A549 (cell line): ENCODE results near the gene PRKN. TPM values are rescaled to one million over a fixed set of nuclear protein-coding genes. Genes with fewer than 3 reads are reported as not detected.

Experiments
- ATAC-seq, 2 experiments: fragments of 200-7000 bp in 1 of 2; fragments of >200 bp in 1 of 2; cut with Nextera tagmentation in 1 of 2; cut with Tn5 transposase in 1 of 2; 3 replicates each; pipeline versions ENCODE4 v1.8.0 to v1.9.1; 2018 to 2020; ENCODE audit warnings: mild to moderate bottlenecking in 1 of 2, moderate library complexity in 1 of 2
- CTCF ChIA-PET: fragments of 300-600 bp; sonication (Branson Sonifier 250); formaldehyde crosslinking; extraction: SDS; loops from one replicate; lab custom pipeline; 2021; ENCODE audit warnings: antibody characterized with exemption, inconsistent platforms; lab: Yijun Ruan, JAX
- POLR2A ChIA-PET: fragments of 350-600 bp; formaldehyde crosslinking; extraction: SDS; loops from one replicate; lab custom pipeline; 2021; ENCODE audit warnings: antibody characterized with exemption, inconsistent platforms; lab: Yijun Ruan, JAX
- DNase-seq, 2 experiments: peaks; one replicate each; pipeline versions ENCODE4 v3.0.0 to v3.0.0-alpha.2; 2011 to 2016; ENCODE audit warnings: low read depth in 1 of 2, low spot score in 1 of 2
- FAIRE-seq: peaks from 2 replicates; lab custom pipeline; 2011; peaks lifted over from hg19 to GRCh38; lab: Jason Lieb, UNC
- H3K27ac ChIP-seq, 2 experiments: fragments of >200 bp; sonication (Bioruptor Twin); formaldehyde crosslinking; 3 replicates each; pipeline ENCODE4 v1.5.1; 2016 to 2017
- H3K4me1 ChIP-seq: fragments of >200 bp; sonication (Bioruptor Twin); formaldehyde crosslinking; 3 replicates; pipeline ENCODE4 v1.6.1; 2016
- H3K4me2 ChIP-seq: fragments of >200 bp; sonication (Bioruptor Twin); formaldehyde crosslinking; 3 replicates; pipeline ENCODE4 v1.6.1; 2016
- H3K4me3 ChIP-seq: fragments of >200 bp; sonication (Bioruptor Twin); formaldehyde crosslinking; 3 replicates; pipeline ENCODE4 v1.5.1; 2016
- H3K9me3 ChIP-seq: fragments of >200 bp; sonication (Bioruptor Twin); formaldehyde crosslinking; 3 replicates; pipeline ENCODE4 v1.6.1; 2016
- CBX2 ChIP-seq: fragments of 200-600 bp; sonication (generic); IDR thresholded peaks from 2 replicates; pipeline ENCODE4 v1.6.1; 2016; ENCODE audit warnings: low read depth, mild to moderate bottlenecking, borderline replicate concordance
- CEBPB ChIP-seq, 2 experiments: fragments of >200 bp in 1 of 2; sonication (Bioruptor Twin) in 1 of 2; formaldehyde crosslinking in 1 of 2; IDR thresholded peaks; 2 replicates each; pipeline ENCODE4 v1.6.1; 2012 to 2016
- CHD2 ChIP-seq: fragments of 150-350 bp; IDR thresholded peaks from 2 replicates; pipeline ENCODE4 v1.6.1; 2014; ENCODE audit warnings: low read length; ENCODE audit not compliant: partially characterized antibody
- CHD4 ChIP-seq: fragments of 200-600 bp; sonication (generic); IDR thresholded peaks from 2 replicates; pipeline ENCODE4 v1.6.1; 2016; ENCODE audit warnings: antibody characterized with exemption, mild to moderate bottlenecking, borderline replicate concordance
- CTCF ChIP-seq: fragments of >200 bp; sonication (Bioruptor Twin); formaldehyde crosslinking; IDR thresholded peaks from 3 replicates; pipeline ENCODE4 v1.5.1; 2016
- EHMT2 ChIP-seq: fragments of 200-600 bp; sonication (generic); IDR thresholded peaks from 2 replicates; pipeline ENCODE4 v1.6.1; 2016; ENCODE audit warnings: antibody characterized with exemption, low read depth, mild to moderate bottlenecking, moderate library complexity
- FOXS1 ChIP-seq: fragments of 250-450 bp; sonication (Bioruptor Pico); IDR thresholded peaks from 2 replicates; pipeline ENCODE4 v1.5.0; 2020; ENCODE audit warnings: mild to moderate bottlenecking, moderate library complexity
- GATA3 ChIP-seq: IDR thresholded peaks from 2 replicates; pipeline ENCODE4 v1.6.1; 2012; ENCODE audit warnings: borderline replicate concordance
- HDAC2 ChIP-seq: fragments of 200-600 bp; sonication (generic); IDR thresholded peaks from 2 replicates; pipeline ENCODE4 v1.6.1; 2016
- HES2 ChIP-seq: fragments of >200 bp; sonication (Bioruptor Twin); formaldehyde crosslinking; IDR thresholded peaks from 2 replicates; pipeline ENCODE4 v1.6.1; 2016
- HMGXB4 ChIP-seq: fragments of 250-450 bp; sonication (Bioruptor Pico); IDR thresholded peaks from 2 replicates; pipeline ENCODE4 v1.5.0; 2021; ENCODE audit warnings: mild to moderate bottlenecking, moderate library complexity, borderline replicate concordance
- JUN ChIP-seq, 2 experiments: fragments of >200 bp; sonication (Bioruptor Twin); formaldehyde crosslinking; IDR thresholded peaks; 2 replicates in 1 of 2; 3 replicates in 1 of 2; pipeline ENCODE4 v1.6.1; 2016 to 2017
- JUNB ChIP-seq: fragments of >200 bp; sonication (Bioruptor Twin); formaldehyde crosslinking; IDR thresholded peaks from 2 replicates; pipeline ENCODE4 v1.6.1; 2016
- MAFK ChIP-seq: fragments of 450-650 bp; IDR thresholded peaks from 2 replicates; pipeline ENCODE4 v1.6.1; 2014; ENCODE audit not compliant: partially characterized antibody
- MAX ChIP-seq: IDR thresholded peaks from 2 replicates; pipeline ENCODE4 v1.6.1; 2012
- MAZ ChIP-seq: fragments of 150-350 bp; IDR thresholded peaks from 2 replicates; pipeline ENCODE4 v1.6.1; 2014; ENCODE audit warnings: antibody characterized with exemption, low read depth, low read length, borderline replicate concordance
- MYC ChIP-seq: IDR thresholded peaks from 2 replicates; pipeline ENCODE4 v1.6.1; 2012; ENCODE audit warnings: mild to moderate bottlenecking, inconsistent platforms, low read length, improper control_type of control experiment, borderline replicate concordance
- NPAS2 ChIP-seq: fragments of 250-450 bp; sonication (Bioruptor Pico); IDR thresholded peaks from 2 replicates; pipeline ENCODE4 v1.8.0; 2022; ENCODE audit warnings: mild to moderate bottlenecking, moderate library complexity, borderline replicate concordance
- NR3C1 ChIP-seq: fragments of >200 bp; sonication (Bioruptor Twin); formaldehyde crosslinking; IDR thresholded peaks from 3 replicates; pipeline ENCODE4 v1.6.1; 2017
- PBX3 ChIP-seq: IDR thresholded peaks from 2 replicates; pipeline ENCODE4 v1.6.1; 2012
- POLR2AphosphoS2 ChIP-seq: conservative IDR thresholded peaks from 2 replicates; pipeline ENCODE4 v1.6.1; 2012; ENCODE audit warnings: low read length, improper control_type of control experiment, inconsistent platforms
- RAD21 ChIP-seq, 2 experiments: fragments of >200 bp in 1 of 2; sonication (Bioruptor Twin) in 1 of 2; formaldehyde crosslinking in 1 of 2; IDR thresholded peaks in 1 of 2; conservative IDR thresholded peaks in 1 of 2; 2 replicates in 1 of 2; 3 replicates in 1 of 2; pipeline ENCODE4 v1.6.1; 2012 to 2018; ENCODE audit warnings: inconsistent platforms in 1 of 2
- RCOR1 ChIP-seq: fragments of 150-350 bp; IDR thresholded peaks from 2 replicates; pipeline ENCODE4 v1.6.1; 2014; ENCODE audit warnings: antibody characterized with exemption, low read length, low read depth
- SMC3 ChIP-seq: fragments of >200 bp; sonication (Bioruptor Twin); formaldehyde crosslinking; IDR thresholded peaks from 3 replicates; pipeline ENCODE4 v1.6.1; 2018; ENCODE audit warnings: inconsistent platforms
- SREBF2 ChIP-seq: fragments of 450-650 bp; IDR thresholded peaks from 2 replicates; pipeline ENCODE4 v1.6.1; 2014; ENCODE audit warnings: mild to moderate bottlenecking, moderate library complexity
- TP53 ChIP-seq: fragments of 250-450 bp; sonication (Bioruptor Pico); IDR thresholded peaks from 2 replicates; pipeline ENCODE4 v1.5.0; 2021; ENCODE audit warnings: mild to moderate bottlenecking, moderate library complexity
- USF2 ChIP-seq: fragments of 450-650 bp; IDR thresholded peaks from 2 replicates; pipeline ENCODE4 v1.6.1; 2014; ENCODE audit warnings: antibody characterized with exemption
- ZSCAN20 ChIP-seq: fragments of 250-450 bp; sonication (Bioruptor Pico); IDR thresholded peaks from 2 replicates; pipeline ENCODE4 v1.8.0; 2022; ENCODE audit warnings: mild to moderate bottlenecking, moderate library complexity
- WGBS: methylation state at CpG from one replicate; pipeline ENCODE4 v1.1.6; 2017; ENCODE audit errors: missing lambda C conversion rate; 5-methylcytosine and 5-hydroxymethylcytosine counted together
- polyA plus RNA-seq, 4 experiments: library from polyadenylated mRNA; depleted of rRNA in 3 of 4; stranded (reverse); fragments of >200 nt; fragmentation: RNase III in 1 of 4; extraction: RNeasy Plus Mini Kit Qiagen cat#74134 plus additional on column Dnase treatment in 1 of 4; gene quantifications; 2 replicates in 3 of 4; 3 replicates in 1 of 4; pipeline ENCODE4 v1.2.3, GENCODE V29; 2011 to 2017

PRKN gene
- polyA plus RNA-seq, 2 of the 4 experiments (the other 2 are of a cell fraction): 0.36 to 0.39 TPM

GRCh38 chr6:162226803-162227202 lies 500.8 kb downstream of the PRKN start:
- no peak for DNase-seq
- no peak for FAIRE-seq
- POLR2A ChIA-PET: no interaction called here
- H3K4me1 ChIP-seq: no peaks in the 10 kb centered on the region
- H3K27ac ChIP-seq: no peak overlapping the region
- WGBS: 56% methylated on average over 8 of the region's 8 CpGs
- no peak overlapping the region for H3K4me3 ChIP-seq
- H3K4me2 ChIP-seq: no peak overlapping the region
- TF ChIP-seq JUN (IDR thresholded peaks at IDR 0.05) (no peak), TP53 (CRISPR knock-in tag) (no peak), USF2 (no peak), SMC3 (no peak), PBX3 (no peak), CBX2 (no peak), MAZ (no peak), HES2 (no peak), SREBF2 (no peak), HDAC2 (no peak), JUNB (no peak)
- H3K9me3 ChIP-seq: no peaks in the 10 kb centered on the region
- no peak for ATAC-seq
- CTCF ChIA-PET: no interaction called here

GRCh38 chr6:162222521-162222920 lies 505.0 kb downstream of the PRKN start:
- CTCF ChIA-PET: no interaction called here
- FAIRE-seq: no peak
- 63% methylated on average over 5 of the region's 5 CpGs for WGBS
- Histone ChIP-seq H3K9me3 (no peaks in the 10 kb centered on the region), H3K27ac (no peak overlapping the region), H3K4me1 (no peaks in the 10 kb centered on the region), H3K4me2 (no peak overlapping the region), H3K4me3 (no peak overlapping the region)
- POLR2A ChIA-PET: no interaction called here
- TF ChIP-seq ZSCAN20 (CRISPR knock-in tag): no peak
- no peak for TF ChIP-seq NR3C1
- no peak for TF ChIP-seq SMC3
- TF ChIP-seq CEBPB (IDR thresholded peaks at IDR 0.05): no peak
- no peak for TF ChIP-seq CHD2
- TF ChIP-seq CBX2: no peak
- no peak for TF ChIP-seq RCOR1
- DNase-seq: no peak
- no peak for ATAC-seq

GRCh38 chr6:162220876-162221275 lies 506.7 kb downstream of the PRKN start:
- Histone ChIP-seq H3K4me1 (no peaks in the 10 kb centered on the region), H3K4me2 (no peak overlapping the region), H3K4me3 (no peak overlapping the region), H3K27ac (no peak overlapping the region), H3K9me3 (no peaks in the 10 kb centered on the region)
- DNase-seq: no peak
- ATAC-seq: no peak
- FAIRE-seq: no peak
- ChIA-PET POLR2A (no interaction called here), CTCF (no interaction called here)
- 77% methylated on average over 4 of the region's 4 CpGs for WGBS
- TF ChIP-seq PBX3: no peak
- no peak for TF ChIP-seq EHMT2
- TF ChIP-seq RAD21 (conservative IDR thresholded peaks at IDR 0.05 in 1 of 2, IDR thresholded peaks at IDR 0.05 in 1 of 2): no peak
- TF ChIP-seq CHD4: no peak
- no peak for TF ChIP-seq FOXS1 (CRISPR knock-in tag)
- TF ChIP-seq MAFK: no peak
- TF ChIP-seq POLR2AphosphoS2: no peak
- TF ChIP-seq JUN (IDR thresholded peaks at IDR 0.05): no peak
- TF ChIP-seq NPAS2: no peak
- no peak for TF ChIP-seq CHD2
- TF ChIP-seq MAX: no peak
- TF ChIP-seq SREBF2: no peak
- no peak for TF ChIP-seq HMGXB4 (CRISPR knock-in tag)
- TF ChIP-seq GATA3: no peak
- no peak for TF ChIP-seq MYC
- no peak for TF ChIP-seq CTCF
